Hippocampal formation (tissue), 2 donors: ENCODE results near the gene IL17RA.

Experiments used
- DNase-seq, 2 donors: peaks; one replicate each; lab custom pipeline; 2025; lab: John Stamatoyannopoulos, UW

The IL17RA gene

GRCh38 chr22:17083255-17083654 lies 1.5 kb upstream of the IL17RA start:
- DNase-seq = no peak

DNA sequence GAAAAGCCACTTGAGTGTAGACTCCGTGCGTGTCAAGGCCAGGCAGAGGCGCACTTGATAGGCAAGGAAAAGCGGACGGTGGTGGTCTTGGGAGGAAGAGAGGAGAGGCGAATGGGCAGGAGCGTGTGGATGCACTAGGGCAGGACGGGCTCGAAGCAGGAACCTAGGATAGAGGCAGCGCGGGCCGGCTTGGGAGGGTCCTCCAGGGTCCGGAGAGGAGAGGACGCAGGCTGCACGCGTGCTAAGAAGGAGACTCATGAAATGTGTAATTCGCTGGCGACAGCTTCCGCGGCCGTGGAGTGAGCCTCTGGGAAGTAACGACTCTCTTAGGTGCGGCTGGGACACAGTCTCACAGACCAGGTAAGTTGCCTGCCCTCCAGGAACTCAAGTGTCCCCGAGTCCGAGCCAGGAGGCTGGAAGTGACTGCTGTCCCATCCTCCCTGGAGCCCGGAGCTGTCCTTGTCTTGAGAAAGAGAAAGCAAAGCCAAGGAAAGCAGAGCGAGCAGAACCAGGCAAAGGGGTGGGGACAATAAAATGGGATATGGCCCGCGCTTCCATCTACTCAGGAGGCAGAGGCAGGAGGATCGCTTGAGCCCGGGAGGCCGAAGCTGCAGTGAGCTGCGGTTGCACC lies 874 bp upstream of the IL17RA start:
- DNase-seq = no peak

- no peak for DNase-seq
These were observed 729 bp downstream of the IL17RA start for GRCh38 chr22:17085277-17086181.

DNA sequence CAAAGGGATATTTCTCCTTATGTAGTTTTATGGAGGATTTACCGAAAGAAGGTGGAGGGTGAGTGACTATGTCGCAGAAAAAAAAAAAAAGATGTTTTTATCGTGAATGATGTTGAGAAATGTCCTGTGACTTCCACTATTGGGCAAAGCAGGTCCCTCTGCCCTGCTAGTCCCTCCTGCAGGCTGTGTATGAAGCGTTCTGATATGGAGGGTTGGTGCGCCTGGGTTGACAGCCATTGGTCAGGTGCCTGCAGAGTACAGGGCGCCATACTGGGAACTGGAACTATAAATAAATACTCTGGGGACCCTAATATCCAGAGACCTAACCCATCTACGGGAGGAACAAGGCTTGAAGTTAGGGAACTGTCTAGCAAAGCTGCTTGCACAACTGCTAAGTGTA lies 1.5 kb downstream of the IL17RA start:
- no peak for DNase-seq

DNA sequence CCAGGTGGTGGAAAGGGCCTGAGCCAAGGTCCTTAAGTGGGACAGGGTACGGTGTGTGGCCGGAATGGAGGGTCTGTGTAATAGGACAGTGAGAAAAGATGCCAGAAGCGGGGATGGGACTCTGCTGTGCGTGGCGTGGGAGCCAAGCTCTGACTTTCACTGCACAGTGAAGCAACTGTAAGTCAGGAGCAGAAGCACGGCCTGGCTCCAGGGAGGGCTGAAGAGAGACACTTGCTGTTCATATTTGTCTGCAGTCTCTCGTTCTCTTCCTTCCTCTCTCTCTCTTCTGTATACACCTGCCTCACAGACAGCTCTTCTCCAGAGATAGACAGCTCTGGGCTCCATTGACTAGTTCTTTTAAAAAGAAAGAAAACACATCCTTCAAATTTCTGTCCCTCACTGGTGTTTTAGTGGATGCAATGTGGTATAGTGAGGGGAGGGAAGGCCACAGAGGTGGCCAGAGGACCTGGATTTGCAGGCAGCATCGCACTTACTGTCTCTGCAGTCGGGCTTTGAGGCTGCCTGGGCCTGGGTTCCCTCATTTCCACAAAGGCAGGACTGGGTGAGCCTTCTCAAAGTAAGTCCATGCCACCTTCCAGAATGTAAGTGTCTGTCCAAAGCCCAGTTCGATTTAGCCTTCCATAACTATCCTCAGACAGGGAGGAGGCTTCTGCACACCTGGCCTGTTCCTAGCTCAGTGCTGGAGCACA lies 2.1 kb downstream of the IL17RA start:
- no peak for DNase-seq

DNA sequence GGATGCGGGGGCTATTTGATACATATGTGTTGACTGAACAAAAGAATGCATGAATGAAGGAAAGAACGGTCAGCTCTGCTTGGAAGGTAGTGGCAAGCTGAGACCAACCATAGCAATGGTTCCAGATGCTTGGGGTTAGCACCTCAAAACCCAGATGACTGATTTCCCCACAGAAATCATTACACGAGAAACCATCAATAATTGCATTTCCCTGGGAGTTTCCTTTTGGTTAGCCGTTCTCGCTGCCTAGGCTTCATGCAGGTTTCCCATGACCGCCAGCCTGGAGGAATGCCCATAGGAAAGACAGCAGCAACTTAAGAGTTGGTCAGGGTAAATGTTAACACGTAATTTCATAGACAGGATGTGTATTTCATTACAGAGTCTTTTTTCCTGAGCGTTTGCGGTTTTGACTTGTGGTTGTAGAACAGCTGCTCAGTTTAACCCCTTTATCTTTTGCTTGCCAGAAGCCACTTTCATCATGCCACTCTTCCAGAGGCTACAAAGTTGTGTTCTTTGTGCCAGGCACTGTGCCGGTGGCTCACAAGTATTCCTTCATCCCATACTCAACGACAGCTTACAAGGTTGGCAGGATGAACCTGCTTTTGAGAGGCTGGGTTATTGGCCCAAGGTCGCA lies 2.8 kb downstream of the IL17RA start:
- no peak for DNase-seq

DNA sequence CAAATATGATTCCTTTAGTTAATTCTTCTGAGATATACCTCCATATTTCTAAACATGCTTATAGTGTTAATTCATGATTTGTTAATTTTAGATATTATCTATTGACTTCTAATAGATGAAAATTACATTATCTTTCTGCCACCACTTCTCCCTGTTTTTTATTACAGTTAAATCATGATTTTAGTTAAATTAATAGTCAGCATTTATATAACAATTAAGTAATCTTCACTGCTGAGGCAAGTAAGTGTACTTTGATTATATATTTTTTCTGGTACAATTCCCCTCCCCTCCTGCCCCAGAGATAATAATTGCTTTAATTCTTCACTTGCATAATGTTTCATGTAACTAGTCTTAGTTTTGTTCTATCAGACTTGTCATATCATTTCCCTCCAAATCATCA lies 5.8 kb downstream of the IL17RA start:
- DNase-seq = no peak

DNA sequence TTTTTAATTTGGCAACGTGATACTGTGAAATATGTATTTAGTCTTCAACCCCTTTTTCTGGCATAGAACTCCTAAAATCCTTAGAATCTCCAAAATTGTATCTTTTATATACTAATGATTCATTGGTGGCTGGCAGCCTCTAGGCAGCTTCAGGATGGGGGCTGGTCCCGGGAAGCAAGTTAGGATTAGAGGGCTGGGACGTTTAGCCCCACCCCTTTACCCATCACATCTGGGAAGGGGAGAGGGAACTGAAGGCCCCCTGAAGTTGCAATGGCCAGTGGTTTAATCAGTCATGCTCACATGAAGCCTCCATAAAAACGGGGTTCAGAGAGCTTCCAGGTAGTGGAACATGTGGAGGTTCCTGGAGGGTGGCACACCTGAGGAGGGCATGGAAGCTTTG lies 7.1 kb downstream of the IL17RA start:
- no peak for DNase-seq

DNA sequence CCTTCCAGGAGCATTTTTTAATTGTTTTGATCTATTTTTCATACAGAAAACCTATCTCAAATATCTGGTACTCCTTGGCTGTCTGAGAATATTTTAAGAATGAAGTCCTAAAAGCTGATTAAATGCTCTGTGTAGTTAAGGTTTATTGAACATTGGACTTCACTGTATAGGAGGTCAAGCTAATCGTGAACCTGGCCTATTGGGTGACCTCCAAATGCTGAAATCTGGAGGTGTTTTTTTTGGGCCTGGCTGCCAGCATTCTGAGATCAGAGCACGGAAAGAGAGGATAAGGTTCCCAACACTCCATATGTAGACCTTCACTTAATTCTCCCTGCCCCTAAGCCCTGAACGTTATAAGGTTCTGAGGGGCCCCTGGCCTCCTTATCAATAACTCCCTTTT lies 8.3 kb downstream of the IL17RA start:
- no peak for DNase-seq

DNA sequence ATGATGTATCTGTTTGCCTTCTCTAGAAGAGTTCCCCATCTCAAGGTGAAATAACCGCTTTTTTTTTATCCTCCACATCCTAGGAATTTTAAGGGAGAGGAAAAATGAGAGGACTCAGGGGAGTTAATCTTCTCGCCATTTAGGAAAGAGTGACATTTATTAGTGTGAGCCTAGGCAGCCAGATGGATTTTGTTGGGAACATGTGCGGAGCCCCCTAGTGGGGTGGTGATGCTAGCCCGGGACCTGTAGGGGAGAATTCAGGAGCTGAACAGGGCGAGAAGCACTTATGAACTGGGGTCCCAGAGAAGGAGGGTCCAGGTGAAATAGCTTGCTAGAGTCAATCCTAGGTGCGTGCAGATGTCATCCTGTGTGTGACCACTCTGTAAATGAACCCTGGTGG lies 10.7 kb downstream of the IL17RA start:
- no peak for DNase-seq

- DNase-seq = no peak
These were observed 11.3 kb downstream of the IL17RA start for GRCh38 chr22:17096071-17096470.

DNA sequence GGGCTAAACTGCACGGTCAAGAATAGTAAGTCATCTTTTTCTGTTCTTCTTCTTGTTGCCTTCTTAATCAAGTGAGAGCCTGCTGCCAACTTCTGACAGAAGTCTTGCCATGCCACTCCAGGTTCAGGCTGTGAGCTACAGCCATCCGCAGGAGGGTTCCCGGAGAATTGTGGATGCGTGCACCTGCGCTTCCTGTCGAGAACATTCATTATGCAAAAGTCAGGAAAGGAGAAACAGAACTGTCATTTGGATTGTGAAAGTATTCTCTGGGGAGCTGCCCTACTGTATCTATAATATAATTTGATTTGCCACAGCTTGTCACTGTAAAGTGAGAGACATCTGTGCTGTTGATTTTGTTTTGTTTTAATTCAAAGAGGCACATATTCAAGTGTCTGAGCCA lies 12.3 kb downstream of the IL17RA start:
- DNase-seq = no peak

GRCh38 chr22:17097701-17098100 lies 12.9 kb downstream of the IL17RA start:
- no peak for DNase-seq

DNA sequence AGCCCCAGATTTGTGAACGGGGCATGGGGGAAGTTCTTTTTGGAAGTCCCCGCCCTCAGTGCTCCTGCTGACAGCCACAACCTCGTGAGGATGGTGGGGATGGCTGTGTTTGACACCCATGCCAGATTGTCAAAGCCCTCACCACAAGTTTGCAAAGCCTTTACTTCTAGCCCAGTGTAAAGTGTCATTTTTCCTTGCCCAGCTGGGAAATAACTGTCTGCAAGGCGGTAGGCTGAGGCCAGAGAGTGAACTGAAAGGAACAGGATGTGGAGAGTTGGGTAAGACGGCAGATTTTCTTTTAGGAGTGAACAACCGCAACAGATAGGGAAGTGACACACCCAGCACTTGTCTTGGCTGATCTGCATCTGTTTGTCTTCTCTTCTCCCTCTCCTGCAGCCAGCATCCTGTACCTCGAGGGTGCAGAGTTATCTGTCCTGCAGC lies 13.6 kb downstream of the IL17RA start:
- DNase-seq = no peak

DNA sequence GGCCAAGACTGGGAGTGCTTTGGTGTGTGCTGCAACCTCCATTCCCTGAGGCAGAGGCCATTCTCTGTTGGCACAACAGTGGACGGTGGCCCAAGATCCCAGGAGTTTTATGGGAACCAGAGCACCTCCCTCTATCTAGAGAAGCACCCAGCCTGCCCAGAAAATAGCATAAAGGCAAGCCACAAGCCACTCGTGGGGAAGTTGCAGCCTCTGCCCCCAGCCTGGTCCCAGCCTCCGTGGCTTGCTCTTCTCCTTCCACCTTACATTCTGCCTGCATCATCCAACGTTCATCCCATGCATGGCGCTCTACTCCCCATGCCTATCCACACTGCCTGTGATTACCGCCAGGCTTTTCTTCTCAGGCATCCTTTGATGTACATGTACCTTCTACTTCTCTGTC lies 15.8 kb downstream of the IL17RA start:
- DNase-seq = no peak

DNA sequence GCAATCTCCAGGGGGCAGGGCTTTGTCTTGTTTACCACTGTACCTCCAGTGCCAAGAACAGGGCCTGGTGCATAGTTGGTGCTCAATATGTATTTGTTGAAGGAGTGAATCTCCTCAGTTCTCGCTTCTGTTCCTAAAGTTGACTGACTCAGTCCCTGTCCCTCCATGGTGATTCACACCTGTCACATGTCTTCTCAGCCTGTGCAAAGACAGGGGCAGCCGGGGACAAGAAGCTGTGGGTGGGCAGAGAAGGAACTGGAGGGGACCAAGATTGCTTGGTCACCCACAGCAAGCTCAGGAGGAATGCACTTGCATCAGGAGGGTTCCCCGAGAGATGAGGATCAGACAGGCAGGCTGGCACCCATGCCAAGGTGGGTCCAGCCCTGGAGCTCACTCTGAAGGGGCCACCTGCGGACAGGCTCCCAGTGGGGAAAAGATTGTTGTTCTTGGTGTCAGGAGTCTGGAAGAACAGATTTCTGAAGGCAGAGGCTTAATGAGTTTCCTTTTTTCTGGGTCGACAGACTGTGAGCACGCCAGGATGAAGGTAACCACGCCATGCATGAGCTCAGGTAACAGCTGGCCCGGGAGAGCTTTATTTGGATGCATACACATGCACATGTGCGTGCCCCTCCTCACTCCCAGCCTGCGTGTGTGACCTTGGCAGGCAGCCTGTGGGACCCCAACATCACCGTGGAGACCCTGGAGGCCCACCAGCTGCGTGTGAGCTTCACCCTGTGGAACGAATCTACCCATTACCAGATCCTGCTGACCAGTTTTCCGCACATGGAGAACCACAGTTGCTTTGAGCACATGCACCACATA lies 16.9 kb downstream of the IL17RA start:
- DNase-seq = no peak

GRCh38 chr22:17102297-17102667 lies 17.5 kb downstream of the IL17RA start:
- no peak for DNase-seq

GRCh38 chr22:17103351-17103750 lies 18.6 kb downstream of the IL17RA start:
- DNase-seq = no peak

DNA sequence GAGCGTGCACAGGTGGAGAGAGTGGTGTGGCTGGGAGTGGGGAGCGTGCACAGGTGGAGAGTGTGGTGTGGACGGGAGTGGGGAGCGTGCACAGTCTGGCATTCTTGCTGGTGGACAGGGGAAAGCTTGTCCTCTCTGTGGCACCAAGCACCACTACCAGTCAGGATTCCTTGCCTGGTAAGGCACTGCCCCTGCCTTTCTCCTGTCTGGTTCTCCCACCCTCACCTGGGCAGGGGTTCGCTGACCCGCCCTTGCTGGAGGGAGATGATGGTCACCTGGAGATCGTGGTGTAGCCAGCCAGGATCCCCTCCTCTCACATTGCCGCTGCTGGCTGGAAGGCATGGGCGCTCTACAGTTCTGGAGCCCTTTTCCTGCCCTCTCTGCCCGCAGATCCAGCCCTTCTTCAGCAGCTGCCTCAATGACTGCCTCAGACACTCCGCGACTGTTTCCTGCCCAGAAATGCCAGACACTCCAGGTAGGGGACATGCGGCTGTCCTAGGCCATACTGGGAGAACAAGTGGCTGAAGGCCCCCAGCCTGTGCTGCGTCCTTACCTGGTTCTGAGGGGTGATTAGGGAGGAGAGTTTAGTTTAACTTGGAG lies 19.6 kb downstream of the IL17RA start:
- no peak for DNase-seq

DNA sequence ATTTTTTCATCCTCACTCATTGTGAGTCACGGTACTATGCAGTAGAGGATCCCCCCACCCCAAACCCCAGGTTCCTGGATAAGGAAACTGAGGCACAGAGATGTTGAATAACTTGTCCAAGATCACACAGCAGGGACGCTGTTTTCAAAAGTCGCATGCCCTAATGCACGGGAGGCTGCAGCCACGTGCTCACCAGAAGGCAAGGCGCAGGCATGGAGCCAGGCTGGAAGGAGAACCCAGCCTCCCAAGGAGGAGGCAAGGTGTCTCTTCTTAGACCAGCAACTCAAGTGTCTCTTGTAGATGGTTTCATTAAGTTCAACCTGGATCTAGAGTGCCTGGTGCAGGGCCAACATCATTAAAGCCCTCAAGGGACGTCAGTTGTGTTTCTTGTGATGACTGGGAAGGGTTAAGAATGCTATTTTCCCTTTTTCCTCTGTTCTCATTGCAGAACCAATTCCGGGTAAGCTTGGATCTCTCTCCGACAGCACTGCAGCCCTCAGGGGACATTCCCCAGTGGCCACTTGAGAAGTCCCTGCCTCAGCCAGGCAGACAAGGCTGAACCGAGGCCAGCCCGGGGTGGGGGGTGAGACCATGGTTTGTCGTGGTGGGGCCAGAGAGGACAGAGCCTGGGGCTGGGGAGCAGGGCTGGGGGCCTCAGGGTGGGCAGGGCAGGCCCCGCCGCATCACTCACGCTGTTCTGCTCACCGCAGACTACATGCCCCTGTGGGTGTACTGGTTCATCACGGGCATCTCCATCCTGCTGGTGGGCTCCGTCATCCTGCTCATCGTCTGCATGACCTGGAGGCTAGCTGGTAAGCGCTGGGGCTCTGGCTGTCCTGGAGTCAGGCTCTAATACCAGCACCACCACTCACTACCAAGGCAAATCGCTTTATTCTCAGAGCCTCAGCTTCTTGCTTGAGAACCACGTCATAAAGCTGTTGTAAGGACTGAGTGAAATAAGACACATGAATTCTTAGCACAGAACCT lies 20.6 kb downstream of the IL17RA start:
- DNase-seq = no peak
